IMR-90 (cell line): ENCODE results near the gene HDGFL3. TPM values are rescaled to one million over a fixed set of nuclear protein-coding genes. Genes with fewer than 3 reads are reported as not detected.

Source experiments
- ATAC-seq: fragments of 200-7000 bp; cut with Tn5 transposase; 2 replicates; pipeline ENCODE4 v1.9.1; 2020; ENCODE audit warnings: low read depth, mild to moderate bottlenecking, moderate library complexity
- BruUV-seq: library from RNA; stranded (reverse); fragments of 400-500 nt; replicated peaks from 2 replicates; lab custom pipeline; 2021; lab: Mats Ljungman, UMichigan
- CTCF ChIA-PET: fragments of 300-600 bp; formaldehyde crosslinking; extraction: SDS; loops from one replicate; lab custom pipeline; 2021; ENCODE audit warnings: antibody characterized with exemption; lab: Yijun Ruan, JAX
- POLR2A ChIA-PET: fragments of 300-600 bp; sonication (Branson Sonifier 250); formaldehyde crosslinking; loops from one replicate; lab custom pipeline; 2022; ENCODE audit warnings: antibody characterized with exemption; ENCODE audit not compliant: unreplicated experiment; lab: Charles Lee
- DNase-seq: peaks from one replicate; pipeline ENCODE4 v3.0.0; 2013
- H2AFZ ChIP-seq: replicated peaks from 2 replicates; pipeline ENCODE3; 2013; ENCODE audit warnings: low read length, mild to moderate bottlenecking; ENCODE audit not compliant: poor library complexity
- H2AK5ac ChIP-seq: 2 replicates; pipeline ENCODE4 v1.6.1; 2013; ENCODE audit warnings: low read depth, low read length, inconsistent platforms
- H2AK9ac ChIP-seq: replicated peaks from 2 replicates; pipeline ENCODE3; 2013; ENCODE audit warnings: mild to moderate bottlenecking, low read depth, low read length, moderate library complexity; ENCODE audit not compliant: poor library complexity
- H2BK120ac ChIP-seq: 2 replicates; pipeline ENCODE4 v1.6.1; 2013; ENCODE audit warnings: low read depth, low read length, inconsistent platforms
- H2BK15ac ChIP-seq: 3 replicates; pipeline ENCODE4 v1.6.1; 2013; ENCODE audit warnings: low read depth, low read length, inconsistent platforms
- H2BK20ac ChIP-seq: 2 replicates; pipeline ENCODE4 v1.6.1; 2013; ENCODE audit warnings: low read depth, mild to moderate bottlenecking, inconsistent platforms, low read length, moderate library complexity
- H2BK5ac ChIP-seq: 2 replicates; pipeline ENCODE4 v1.6.1; 2013; ENCODE audit warnings: mild to moderate bottlenecking, low read depth, low read length, inconsistent platforms; ENCODE audit not compliant: poor library complexity, severe bottlenecking
- H3K14ac ChIP-seq: replicated peaks from 2 replicates; pipeline ENCODE4 v1.6.1; 2013; ENCODE audit warnings: low read depth, low read length, inconsistent platforms
- H3K18ac ChIP-seq: 2 replicates; pipeline ENCODE4 v1.6.1; 2013; ENCODE audit warnings: low read depth, low read length, control low read depth
- H3K23ac ChIP-seq: 2 replicates; pipeline ENCODE4 v1.6.1; 2013; ENCODE audit warnings: low read depth, low read length, inconsistent platforms
- H3K27ac ChIP-seq: 2 replicates; pipeline ENCODE4 v1.5.1; 2013; ENCODE audit warnings: mild to moderate bottlenecking, control low read depth, low read length; ENCODE audit not compliant: insufficient read depth
- H3K27me3 ChIP-seq: 2 replicates; pipeline ENCODE4 v1.6.1; 2013; ENCODE audit warnings: low read length; ENCODE audit not compliant: control insufficient read depth, insufficient read depth
- H3K36me3 ChIP-seq: 2 replicates; pipeline ENCODE4 v1.6.1; 2013; ENCODE audit warnings: low read length, mixed read lengths; ENCODE audit not compliant: control insufficient read depth, insufficient read depth
- H3K4ac ChIP-seq: 2 replicates; pipeline ENCODE4 v1.6.1; 2013; ENCODE audit warnings: low read depth, low read length, inconsistent platforms
- H3K4me1 ChIP-seq: 2 replicates; pipeline ENCODE4 v1.6.1; 2013; ENCODE audit warnings: low read length, mixed read lengths; ENCODE audit not compliant: control insufficient read depth, insufficient read depth
- H3K4me2 ChIP-seq: 2 replicates; pipeline ENCODE4 v1.6.1; 2013; ENCODE audit warnings: low read depth, mild to moderate bottlenecking, control low read depth, low read length, moderate library complexity
- H3K4me3 ChIP-seq: 2 replicates; pipeline ENCODE4 v1.5.1; 2013; ENCODE audit warnings: low read depth, mild to moderate bottlenecking, control low read depth, low read length, moderate library complexity; ENCODE audit not compliant: insufficient read depth
- H3K56ac ChIP-seq: 2 replicates; pipeline ENCODE4 v1.6.1; 2013; ENCODE audit warnings: low read length, inconsistent platforms; ENCODE audit not compliant: insufficient read depth; ENCODE audit errors: extremely low read depth
- H3K79me1 ChIP-seq, 2 experiments: 2 replicates each; pipeline ENCODE4 v1.6.1; 2013; ENCODE audit warnings: low read length in 2 of 2, inconsistent platforms in 1 of 2, low read depth in 1 of 2
- H3K9ac ChIP-seq: 2 replicates; pipeline ENCODE4 v1.6.1; 2013; ENCODE audit warnings: low read depth, low read length, control low read depth
- H3K9me1 ChIP-seq: 2 replicates; pipeline ENCODE4 v1.6.1; 2013; ENCODE audit warnings: low read length, inconsistent platforms; ENCODE audit not compliant: insufficient read depth
- H3K9me3 ChIP-seq: 2 replicates; pipeline ENCODE4 v1.6.1; 2013; ENCODE audit warnings: low read length; ENCODE audit not compliant: control insufficient read depth, insufficient read depth
- H4K20me1 ChIP-seq: 2 replicates; pipeline ENCODE4 v1.6.1; 2013; ENCODE audit warnings: low read length, inconsistent platforms; ENCODE audit not compliant: insufficient read depth
- H4K5ac ChIP-seq: 2 replicates; pipeline ENCODE4 v1.6.1; 2013; ENCODE audit warnings: mild to moderate bottlenecking, low read depth, low read length, control low read depth
- H4K8ac ChIP-seq, 2 experiments: 2 replicates each; pipeline ENCODE4 v1.6.1; 2013; ENCODE audit warnings: low read depth in 2 of 2, low read length in 2 of 2, control low read depth in 1 of 2, inconsistent platforms in 1 of 2
- H4K91ac ChIP-seq: 2 replicates; pipeline ENCODE4 v1.6.1; 2013; ENCODE audit warnings: low read depth, low read length, inconsistent platforms; ENCODE audit not compliant: insufficient read depth
- BHLHE40 ChIP-seq: fragments of 150-350 bp; IDR thresholded peaks from 2 replicates; pipeline ENCODE4 v1.6.1; 2016; ENCODE audit warnings: mild to moderate bottlenecking, low read depth, low read length
- CTCF ChIP-seq: conservative IDR thresholded peaks from 2 replicates; pipeline ENCODE4 v1.5.1; 2012; ENCODE audit warnings: mild to moderate bottlenecking, low read depth, low read length, improper control_type of control experiment
- MXI1 ChIP-seq: IDR thresholded peaks from 2 replicates; pipeline ENCODE4 v1.6.1; 2012; ENCODE audit warnings: low read depth, mild to moderate bottlenecking, low read length, moderate library complexity, borderline replicate concordance
- POLR2A ChIP-seq: IDR thresholded peaks from 2 replicates; pipeline ENCODE4 v1.6.1; 2012; ENCODE audit warnings: mild to moderate bottlenecking, low read depth, low read length
- USF2 ChIP-seq: fragments of 150-350 bp; IDR thresholded peaks from 2 replicates; pipeline ENCODE4 v1.6.1; 2017; ENCODE audit warnings: mild to moderate bottlenecking, antibody characterized with exemption, low read length, low read depth
- WGBS, 2 experiments: methylation state at CpG; one replicate each; pipeline versions ENCODE4 v1.1.5 to v1.1.7; 2013; ENCODE audit warnings: missing lambda C conversion rate in 2 of 2; ENCODE audit not compliant: insufficient read length in 1 of 2; ENCODE audit errors: extremely low coverage in 2 of 2; 5-methylcytosine and 5-hydroxymethylcytosine counted together
- dilution Hi-C: fragments of 300-500 bp; cut with HindIII; formaldehyde crosslinking; loops from one replicate; pipeline ENCODE4 v1.14.3; 2018; ENCODE audit warnings: low sequenced_read_pairs; ENCODE audit not compliant: unreplicated experiment
- in situ Hi-C: fragments of 300-500 bp; cut with MboI; formaldehyde crosslinking; loops from 3 replicates; pipeline ENCODE4 v1.14.3; 2019; ENCODE audit warnings: low sequenced_read_pairs, inconsistent platforms, mixed read lengths
- intact Hi-C: fragments of 100-400 bp; cut with micrococcal nuclease; formaldehyde crosslinking; loops from 2 replicates; pipeline ENCODE4 v1.10.0; 2022
- polyA plus RNA-seq, 3 experiments: library from polyadenylated mRNA; depleted of rRNA; stranded (reverse); fragments of >200 nt; gene quantifications; 2 replicates each; pipeline ENCODE4 v1.2.3, GENCODE V29; 2012; ENCODE audit warnings: low replicate concordance in 1 of 3
- total RNA-seq: library from RNA; depleted of rRNA; stranded (reverse); fragments of >200 nt; gene quantifications from 2 replicates; pipeline ENCODE4 v1.2.3, GENCODE V29; 2012

The HDGFL3 gene
- total and polyA plus RNA-seq, 2 of the 4 experiments (the other 2 are of a cell fraction) = 9.5 to 18.1 TPM

GRCh38 chr15:83099290-83099689 lies 108.3 kb downstream of the HDGFL3 start:
- no peak overlapping the region for H2AK9ac ChIP-seq
- peaks cover 5% of the 10 kb centered on the region for H3K9me3 ChIP-seq
- no peak overlapping the region for H3K9ac ChIP-seq
- no peak overlapping the region for H3K4me3 ChIP-seq
- H3K4ac ChIP-seq = no peak overlapping the region
- no peaks in the 10 kb centered on the region for H4K20me1 ChIP-seq
- dilution Hi-C loops = no loop called here
- no peak overlapping the region for H3K14ac ChIP-seq
- ChIA-PET POLR2A (no interaction called here), CTCF (no interaction called here)
- no peak overlapping the region for H4K5ac ChIP-seq
- H3K23ac ChIP-seq = no peak overlapping the region
- H2BK15ac ChIP-seq = no peak overlapping the region
- H3K36me3 ChIP-seq = no peaks in the 10 kb centered on the region
- no TSS peak for BruUV-seq
- no peak overlapping the region for H3K18ac ChIP-seq
- ATAC-seq (no peak), DNase-seq (no peak)
- no peak overlapping the region for H2AK5ac ChIP-seq
- intact Hi-C loops = no loop called here
- 63 to 100% methylated on average over 2 of the region's 2 CpGs for WGBS, 2 experiments
- no peaks in the 10 kb centered on the region for H3K4me1 ChIP-seq
- TF ChIP-seq CTCF = no peak
- no peak for TF ChIP-seq MXI1
- TF ChIP-seq BHLHE40 = no peak
- no peak for TF ChIP-seq POLR2A
- no peak for TF ChIP-seq USF2
- no peak overlapping the region for H4K91ac ChIP-seq
- no peak overlapping the region for H3K27ac ChIP-seq
- peaks cover 22% of the 10 kb centered on the region for H3K27me3 ChIP-seq
- no peaks in the 10 kb centered on the region for H3K79me1 ChIP-seq
- no peak overlapping the region for H2BK120ac ChIP-seq
- no peak overlapping the region for H3K56ac ChIP-seq
- no peak overlapping the region for H2BK5ac ChIP-seq
- no peaks in the 10 kb centered on the region for H3K9me1 ChIP-seq
- H2BK20ac ChIP-seq = no peak overlapping the region
- in situ Hi-C loops = no loop called here
- H4K8ac ChIP-seq = no peak overlapping the region
- no peak overlapping the region for H2AFZ ChIP-seq
- H3K4me2 ChIP-seq = no peak overlapping the region
